Activated T-cell treated with anti-CD3 and anti-CD28 coated beads, Interleukin-2, amount 50 U/mL, for 72 hours (primary cell): ENCODE measurements around the gene USB1. TPM values are rescaled to one million over a fixed set of nuclear protein-coding genes. Genes with fewer than 3 reads are reported as not detected.

Experiments
- ATAC-seq, 2 donors: fragments of 150-1000 bp; cut with Tn5 transposase; replicated peaks in 1 of 2; 2 replicates each; pipeline ENCODE4 v1.10.0; 2021; ENCODE audit warnings: moderate library complexity in 2 of 2, mild to moderate bottlenecking in 1 of 2
- DNase-seq, 2 donors: peaks; one replicate each; pipeline ENCODE4 v3.0.0; 2021 to 2022; ENCODE audit warnings: mixed read lengths in 1 of 2
- H3K27ac Mint-ChIP-seq: one replicate; pipeline ENCODE4 v1.8.0; 2022; ENCODE audit warnings: mild to moderate bottlenecking, moderate library complexity, mixed read lengths
- H3K27me3 Mint-ChIP-seq: one replicate; pipeline ENCODE4 v1.8.0; 2022; ENCODE audit warnings: low read depth, mixed read lengths
- H3K36me3 Mint-ChIP-seq, 2 donors: one replicate each; pipeline ENCODE4 v1.8.0; 2022; ENCODE audit warnings: mixed read lengths in 2 of 2, mild to moderate bottlenecking in 1 of 2; ENCODE audit not compliant: insufficient read depth in 2 of 2
- H3K4me1 Mint-ChIP-seq: one replicate; pipeline ENCODE4 v1.8.0; 2022; ENCODE audit warnings: low read depth, mixed read lengths
- H3K4me3 Mint-ChIP-seq, 2 donors: one replicate each; pipeline ENCODE4 v1.8.0; 2022; ENCODE audit warnings: mild to moderate bottlenecking in 2 of 2, mixed read lengths in 2 of 2, moderate library complexity in 2 of 2
- H3K9me3 Mint-ChIP-seq, 2 donors: one replicate each; pipeline ENCODE4 v1.8.0; 2022; ENCODE audit warnings: mixed read lengths in 2 of 2
- total RNA-seq, 2 donors: library from RNA; stranded (reverse); gene quantifications; one replicate each; pipeline ENCODE4 v1.2.3, GENCODE V29; 2022

Gene USB1
- total RNA-seq, 2 donors from 2014 or later, result 38.9 to 45.0 TPM

GRCh38 chr16:58049232-58050185 lies 48.3 kb downstream of the USB1 start:
- Mint-ChIP-seq H3K9me3 (no peaks in the 10 kb centered on the region), H3K27ac (no peak overlapping the region), H3K27me3 (no peaks in the 10 kb centered on the region), H3K4me3 (no peak overlapping the region), H3K36me3 (no peaks in the 10 kb centered on the region), H3K4me1 (no peaks in the 10 kb centered on the region)
- ATAC-seq (no peak), DNase-seq (no peak)

- Mint-ChIP-seq H3K4me1 (no peaks in the 10 kb centered on the region), H3K36me3 (no peaks in the 10 kb centered on the region), H3K27ac (no peak overlapping the region), H3K4me3 (no peak overlapping the region), H3K27me3 (no peaks in the 10 kb centered on the region), H3K9me3 (no peaks in the 10 kb centered on the region)
- no peak for ATAC-seq
- no peak for DNase-seq
Observed at GRCh38 chr16:58051296-58051695, 50.1 kb downstream of the USB1 start.

GRCh38 chr16:58051821-58052603 lies 50.8 kb downstream of the USB1 start:
- H3K4me3 Mint-ChIP-seq, result no peak overlapping the region
- no peaks in the 10 kb centered on the region for H3K9me3 Mint-ChIP-seq
- ATAC-seq (no peak), DNase-seq (no peak)
- H3K27ac Mint-ChIP-seq, result no peak overlapping the region
- H3K27me3 Mint-ChIP-seq, result no peaks in the 10 kb centered on the region
- no peaks in the 10 kb centered on the region for H3K36me3 Mint-ChIP-seq
- H3K4me1 Mint-ChIP-seq, result no peaks in the 10 kb centered on the region

GRCh38 chr16:58053682-58054005 lies 52.4 kb downstream of the USB1 start:
- Mint-ChIP-seq H3K4me3 (no peak overlapping the region), H3K36me3 (no peaks in the 10 kb centered on the region), H3K27me3 (no peaks in the 10 kb centered on the region), H3K27ac (no peak overlapping the region), H3K9me3 (no peaks in the 10 kb centered on the region), H3K4me1 (no peaks in the 10 kb centered on the region)
- DNase-seq, result no peak
- no peak for ATAC-seq

GRCh38 chr16:58054289-58054688 lies 53.1 kb downstream of the USB1 start:
- H3K9me3 Mint-ChIP-seq, result no peaks in the 10 kb centered on the region
- no peaks in the 10 kb centered on the region for H3K36me3 Mint-ChIP-seq
- no peak overlapping the region for H3K4me3 Mint-ChIP-seq
- DNase-seq (no peak), ATAC-seq (peak; percentile 72)
- H3K27ac Mint-ChIP-seq, result no peak overlapping the region
- H3K4me1 Mint-ChIP-seq, result no peaks in the 10 kb centered on the region
- H3K27me3 Mint-ChIP-seq, result no peaks in the 10 kb centered on the region

- Mint-ChIP-seq H3K27me3 (no peaks in the 10 kb centered on the region), H3K4me1 (no peaks in the 10 kb centered on the region), H3K4me3 (no peak overlapping the region), H3K9me3 (no peaks in the 10 kb centered on the region), H3K27ac (no peak overlapping the region), H3K36me3 (no peaks in the 10 kb centered on the region)
- DNase-seq (no peak), ATAC-seq (no peak)
Observed at GRCh38 chr16:58056580-58056979, 55.4 kb downstream of the USB1 start.

GRCh38 chr16:58057121-58057520 lies 55.9 kb downstream of the USB1 start:
- H3K27ac Mint-ChIP-seq, result no peak overlapping the region
- no peak overlapping the region for H3K4me3 Mint-ChIP-seq
- DNase-seq (no peak), ATAC-seq (no peak)
- no peaks in the 10 kb centered on the region for H3K36me3 Mint-ChIP-seq
- no peaks in the 10 kb centered on the region for H3K4me1 Mint-ChIP-seq
- no peaks in the 10 kb centered on the region for H3K27me3 Mint-ChIP-seq
- H3K9me3 Mint-ChIP-seq, result no peaks in the 10 kb centered on the region

GRCh38 chr16:58057784-58058183 lies 56.6 kb downstream of the USB1 start:
- H3K27ac Mint-ChIP-seq, result no peak overlapping the region
- H3K9me3 Mint-ChIP-seq, result no peaks in the 10 kb centered on the region
- H3K36me3 Mint-ChIP-seq, result no peaks in the 10 kb centered on the region
- DNase-seq (no peak), ATAC-seq (no peak)
- no peaks in the 10 kb centered on the region for H3K4me1 Mint-ChIP-seq
- no peaks in the 10 kb centered on the region for H3K27me3 Mint-ChIP-seq
- H3K4me3 Mint-ChIP-seq, result no peak overlapping the region

DNA sequence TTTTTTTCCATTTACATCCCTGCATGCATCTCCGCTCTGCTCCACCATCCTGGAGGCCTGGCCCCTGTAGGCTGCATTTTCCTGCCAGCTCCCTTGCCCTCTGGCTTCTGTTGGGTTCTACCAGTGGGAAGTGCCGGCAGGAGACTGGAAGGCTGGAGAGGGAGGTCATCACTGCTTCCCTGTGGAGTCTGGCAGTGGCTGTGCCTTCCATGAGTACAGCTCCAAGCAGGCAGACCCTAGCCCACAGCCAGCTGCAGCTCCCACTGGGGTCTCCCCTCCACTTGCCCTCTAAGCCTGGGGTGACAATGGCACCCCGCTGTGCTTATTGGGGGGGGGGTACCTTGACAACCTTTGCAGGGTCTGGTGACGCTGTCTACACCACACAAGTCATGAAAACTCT lies 61.6 kb downstream of the USB1 start:
- no peaks in the 10 kb centered on the region for H3K4me1 Mint-ChIP-seq
- ATAC-seq (no peak), DNase-seq (no peak)
- no peak overlapping the region for H3K4me3 Mint-ChIP-seq
- no peaks in the 10 kb centered on the region for H3K9me3 Mint-ChIP-seq
- no peak overlapping the region for H3K27ac Mint-ChIP-seq
- H3K27me3 Mint-ChIP-seq, result no peaks in the 10 kb centered on the region
- H3K36me3 Mint-ChIP-seq, result no peaks in the 10 kb centered on the region

DNA sequence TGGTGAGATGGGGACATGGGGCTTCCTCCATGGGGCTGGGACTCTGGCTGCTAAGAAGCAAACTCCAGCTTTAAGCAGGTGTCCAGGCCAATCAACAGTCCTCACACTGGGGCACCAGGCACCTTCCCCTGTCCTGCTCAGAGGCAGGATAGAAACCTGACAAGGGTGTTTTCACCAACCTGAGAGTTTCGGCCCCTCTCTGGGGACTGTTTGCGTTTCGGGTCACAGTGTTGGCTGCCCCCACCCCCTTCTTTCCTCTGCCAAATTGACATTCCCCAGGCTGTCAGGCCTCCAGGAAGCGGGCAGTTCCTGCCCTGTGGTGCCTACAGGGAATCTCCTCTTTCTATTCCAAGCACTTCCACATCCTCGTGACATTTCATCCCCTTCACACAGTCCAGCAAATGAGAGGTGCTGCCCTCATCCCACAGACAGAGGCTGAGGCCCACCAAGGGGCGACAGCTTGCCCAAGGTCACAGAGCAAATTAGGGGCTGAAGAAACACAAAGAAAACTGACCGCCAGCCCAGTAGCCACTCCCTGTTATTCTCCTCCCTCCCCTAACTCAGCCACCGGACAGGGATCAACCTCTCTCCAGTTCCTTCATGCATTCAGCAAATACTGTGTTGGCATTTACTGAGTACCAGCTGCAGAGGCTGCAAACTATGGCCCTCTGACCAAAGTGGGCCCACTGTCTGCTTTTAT lies 62.3 kb downstream of the USB1 start:
- no peak for DNase-seq
- Mint-ChIP-seq H3K4me1 (no peaks in the 10 kb centered on the region), H3K27me3 (no peaks in the 10 kb centered on the region), H3K36me3 (no peaks in the 10 kb centered on the region), H3K27ac (no peak overlapping the region), H3K4me3 (no peak overlapping the region), H3K9me3 (no peaks in the 10 kb centered on the region)
- ATAC-seq, result no peak

DNA sequence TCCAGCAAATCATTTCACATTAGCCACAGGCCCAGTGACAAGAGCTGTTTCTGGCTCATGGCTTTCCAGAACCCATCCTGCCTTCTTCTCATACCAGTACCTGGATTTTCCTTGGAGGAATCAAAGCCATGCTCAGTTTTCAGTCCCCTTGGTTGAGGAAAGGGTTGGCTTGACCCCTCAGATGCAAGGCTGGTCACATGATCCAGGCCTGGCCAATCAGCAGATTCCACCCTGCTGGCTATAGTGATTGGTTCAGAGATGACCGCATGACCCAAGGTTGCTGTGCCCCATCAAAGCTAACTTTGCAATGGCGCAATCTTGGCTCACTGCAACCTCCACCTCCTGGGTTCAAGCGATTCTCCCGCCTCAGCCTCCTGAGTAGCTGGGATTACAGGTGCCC lies 69.4 kb downstream of the USB1 start:
- Mint-ChIP-seq H3K4me3 (no peak overlapping the region), H3K9me3 (peaks cover 0 to 5% of the 10 kb centered on the region in 2 donors), H3K4me1 (no peaks in the 10 kb centered on the region), H3K36me3 (no peaks in the 10 kb centered on the region), H3K27me3 (no peaks in the 10 kb centered on the region), H3K27ac (no peak overlapping the region)
- DNase-seq (no peak), ATAC-seq (no peak)
